ENCODE measurements around the gene KCNJ16. TPM values are rescaled to one million over a fixed set of nuclear protein-coding genes. Genes with fewer than 3 reads are reported as not detected.

Gene KCNJ16
- total RNA-seq, 2 donors from 2014 or later: 0.22 to 0.24 TPM

GRCh38 chr17:70059649-70060048, 15.4 kb upstream of the KCNJ16 start:
- intact Hi-C loops (cut with DNase I, micrococcal nuclease): no loop called here
- DNase-seq: no peak
- no peak for ATAC-seq

- intact Hi-C loops (cut with DNase I, micrococcal nuclease): no loop called here
These were observed 14.6 kb upstream of the KCNJ16 start for GRCh38 chr17:70060415-70060814.

GRCh38 chr17:70067134-70067533, 7.9 kb upstream of the KCNJ16 start:
- intact Hi-C loops (cut with DNase I, micrococcal nuclease): no loop called here
- ATAC-seq (no peak), DNase-seq (no peak)

More at GRCh38 chr17:70060415-70060814, 14.6 kb upstream of the KCNJ16 start:
- ATAC-seq: no peak
- no peak for DNase-seq

- ATAC-seq: no peak
- intact Hi-C loops (cut with DNase I, micrococcal nuclease): no loop called here
- no peak for DNase-seq
These were observed 4.6 kb upstream of the KCNJ16 start for GRCh38 chr17:70070305-70071027.

GRCh38 chr17:70071127-70071526, 3.9 kb upstream of the KCNJ16 start:
- ATAC-seq: no peak
- intact Hi-C loops (cut with DNase I, micrococcal nuclease): no loop called here

GRCh38 chr17:70071620-70072019, 3.4 kb upstream of the KCNJ16 start:
- no peak for DNase-seq
- intact Hi-C loops (cut with DNase I, micrococcal nuclease): no loop called here
- no peak for ATAC-seq

More at GRCh38 chr17:70071127-70071526, 3.9 kb upstream of the KCNJ16 start:
- DNase-seq: no peak

GRCh38 chr17:70072546-70073309, 2.3 kb upstream of the KCNJ16 start:
- intact Hi-C loops (cut with DNase I, micrococcal nuclease): no loop called here
- DNase-seq (no peak), ATAC-seq (no peak)

GRCh38 chr17:70073310-70073709, 1.7 kb upstream of the KCNJ16 start:
- ATAC-seq (no peak), DNase-seq (no peak)
- intact Hi-C loops (cut with DNase I, micrococcal nuclease): no loop called here

- DNase-seq: no peak
- intact Hi-C loops (cut with DNase I, micrococcal nuclease): no loop called here
- no peak for ATAC-seq
These were observed 1.2 kb upstream of the KCNJ16 start for GRCh38 chr17:70073799-70074198.

- DNase-seq: no peak
These were observed 692 bp upstream of the KCNJ16 start for GRCh38 chr17:70074236-70074830.

GRCh38 chr17:70076189-70076588, 1.2 kb downstream of the KCNJ16 start:
- DNase-seq (no peak), ATAC-seq (no peak)
- intact Hi-C loops (cut with DNase I, micrococcal nuclease): no loop called here

More at GRCh38 chr17:70074236-70074830, 692 bp upstream of the KCNJ16 start:
- intact Hi-C loops (cut with DNase I, micrococcal nuclease): no loop called here
- no peak for ATAC-seq

GRCh38 chr17:70076831-70077230, 1.8 kb downstream of the KCNJ16 start:
- intact Hi-C loops (cut with DNase I, micrococcal nuclease): no loop called here
- DNase-seq: no peak
- no peak for ATAC-seq

GRCh38 chr17:70078549-70078948, 3.5 kb downstream of the KCNJ16 start:
- DNase-seq (no peak), ATAC-seq (no peak)
- intact Hi-C loops (cut with DNase I, micrococcal nuclease): no loop called here

- intact Hi-C loops (cut with DNase I, micrococcal nuclease): no loop called here
- no peak for DNase-seq
- no peak for ATAC-seq
These were observed 4.0 kb downstream of the KCNJ16 start for GRCh38 chr17:70078994-70079531.

GRCh38 chr17:70080541-70081347, 5.7 kb downstream of the KCNJ16 start:
- intact Hi-C loops (cut with DNase I, micrococcal nuclease): no loop called here

GRCh38 chr17:70081885-70082284, 6.9 kb downstream of the KCNJ16 start:
- no peak for ATAC-seq
- intact Hi-C loops (cut with DNase I, micrococcal nuclease): no loop called here

More at GRCh38 chr17:70080541-70081347, 5.7 kb downstream of the KCNJ16 start:
- DNase-seq (no peak), ATAC-seq (no peak)

GRCh38 chr17:70084476-70084875, 9.5 kb downstream of the KCNJ16 start:
- ATAC-seq (no peak), DNase-seq (no peak)
- intact Hi-C loops (cut with DNase I, micrococcal nuclease): no loop called here

More at GRCh38 chr17:70081885-70082284, 6.9 kb downstream of the KCNJ16 start:
- no peak for DNase-seq

- intact Hi-C loops (cut with DNase I, micrococcal nuclease): no loop called here
- DNase-seq (no peak), ATAC-seq (no peak)
These were observed 11.5 kb downstream of the KCNJ16 start for GRCh38 chr17:70086516-70086915.

All from left colon (tissue), 2 donors.